ENCODE results near the gene MCC.

- TF ChIP-seq CTCF (IDR thresholded peaks at IDR 0.05; ENCODE audit: low read length) (no peak), EZH2 (optimal IDR thresholded peaks at IDR 0.05; ENCODE audit: low read depth, low read length) (no peak), EZH2phosphoT487 (IDR thresholded peaks at IDR 0.05; ENCODE audit: low read length) (no peak)
Observed at GRCh38 chr5:113110117-113110516, 378.1 kb downstream of the MCC start.

Measured in MM.1S (cell line).